Smooth muscle cell (in vitro differentiated cells): Measurements from ENCODE around the gene TBX20. TPM values are rescaled to one million over a fixed set of nuclear protein-coding genes. Genes with fewer than 3 reads are reported as not detected.

ENCODE experiments used
- DNase-seq: peaks from one replicate; lab custom pipeline; 2025; ENCODE audit not compliant: unreplicated experiment; lab: John Stamatoyannopoulos, UW
- H2AFZ ChIP-seq: fragments of 200-600 bp; sonication (generic); 2 replicates; pipeline ENCODE4 v1.6.0; 2016; ENCODE audit warnings: antibody characterized with exemption, low read depth, mild to moderate bottlenecking
- H3F3A ChIP-seq: fragments of 200-600 bp; sonication (generic); 2 replicates; pipeline ENCODE4 v1.6.0; 2017; ENCODE audit warnings: antibody characterized with exemption, low read depth
- H3K27ac ChIP-seq: fragments of 200-600 bp; sonication (generic); 2 replicates; pipeline ENCODE4 v1.5.1; 2016; ENCODE audit warnings: low read depth, mild to moderate bottlenecking
- H3K27me3 ChIP-seq: fragments of 200-600 bp; sonication (generic); 2 replicates; pipeline ENCODE4 v1.6.1; 2016; ENCODE audit warnings: low read depth, mild to moderate bottlenecking
- H3K36me3 ChIP-seq: fragments of 200-600 bp; sonication (generic); 2 replicates; pipeline ENCODE4 v1.5.1; 2016; ENCODE audit warnings: low read depth
- H3K4me1 ChIP-seq: fragments of 200-600 bp; sonication (generic); 2 replicates; pipeline ENCODE4 v1.5.1; 2016; ENCODE audit warnings: low read depth
- H3K4me2 ChIP-seq: fragments of 200-600 bp; sonication (generic); 2 replicates; pipeline ENCODE4 v1.6.0; 2016; ENCODE audit warnings: mild to moderate bottlenecking
- H3K4me3 ChIP-seq: fragments of 200-600 bp; sonication (generic); 2 replicates; pipeline ENCODE4 v1.5.1; 2016; ENCODE audit warnings: mild to moderate bottlenecking
- H3K79me2 ChIP-seq: fragments of 200-600 bp; sonication (generic); 2 replicates; pipeline ENCODE4 v1.6.0; 2016; ENCODE audit warnings: low read depth, mild to moderate bottlenecking
- H3K9ac ChIP-seq: fragments of 200-600 bp; sonication (generic); 2 replicates; pipeline ENCODE4 v1.6.0; 2016; ENCODE audit warnings: low read depth
- H3K9me3 ChIP-seq: fragments of 200-600 bp; sonication (generic); replicated peaks from 2 replicates; pipeline ENCODE4 v1.5.1; 2016; ENCODE audit warnings: low read depth
- H4K20me1 ChIP-seq: fragments of 200-600 bp; sonication (generic); 2 replicates; pipeline ENCODE4 v1.6.0; 2016; ENCODE audit warnings: low read depth
- WGBS: methylation state at CpG from one replicate; pipeline ENCODE4 v1.1.7; 2016; ENCODE audit warnings: low lambda C conversion rate; 5-methylcytosine and 5-hydroxymethylcytosine counted together
- polyA plus RNA-seq: library from polyadenylated mRNA; unstranded; fragments of >200 nt; fragmentation: Nextera tagmentation; extraction: Ambion mirVana; gene quantifications from 2 replicates; pipeline ENCODE4 v1.2.1, GENCODE V29; 2016
- total RNA-seq: library from RNA; depleted of rRNA; stranded (reverse); fragments of >200 nt; gene quantifications from 2 replicates; pipeline ENCODE4 v1.2.3, GENCODE V29; 2014
- TF ChIP-seq, protein P1 (sequence below): fragments of 200-600 bp; sonication (generic); IDR thresholded peaks from 2 replicates; pipeline ENCODE4 v1.5.1; 2017; ENCODE audit warnings: borderline replicate concordance, mild to moderate bottlenecking, antibody characterized with exemption; ENCODE audit not compliant: insufficient read depth, poor library complexity, severe bottlenecking

TBX20 gene
- total and polyA plus RNA-seq, 2 experiments from 2014 or later: 4.3 to 58.4 TPM

DNA sequence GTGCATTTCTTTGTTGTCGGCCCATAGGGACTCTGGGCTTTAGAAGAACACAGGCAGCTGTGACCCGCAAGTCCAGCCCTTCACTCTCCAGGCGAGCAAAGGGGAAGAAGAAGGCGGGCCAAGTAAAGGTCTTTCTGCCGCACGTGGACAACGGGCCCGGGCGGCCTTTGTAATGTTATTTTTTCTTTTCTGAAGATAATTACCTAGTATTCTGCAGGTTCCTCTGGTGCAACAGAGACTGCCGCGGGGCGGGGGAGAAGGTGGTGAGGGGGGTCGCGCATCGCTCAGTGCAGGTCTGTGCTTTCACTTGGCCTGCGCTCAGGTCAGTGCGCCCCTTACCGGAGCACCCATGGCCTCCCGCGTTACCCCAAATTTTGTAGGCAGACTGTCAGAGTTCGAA lies 7.1 kb upstream of the TBX20 start:
- peak overlapping the region; percentile 42 for H3K4me3 ChIP-seq
- no peak overlapping the region for H3K9ac ChIP-seq
- peak overlapping the region; percentile 83 for H2AFZ ChIP-seq
- H3K79me2 ChIP-seq: peaks cover 42% of the 10 kb centered on the region
- H4K20me1 ChIP-seq: no peaks in the 10 kb centered on the region
- no peaks in the 10 kb centered on the region for H3K9me3 ChIP-seq
- H3K27me3 ChIP-seq: peaks cover 14% of the 10 kb centered on the region
- WGBS: 4% methylated on average over 21 of the region's 21 CpGs
- H3F3A ChIP-seq: peaks cover 5% of the 10 kb centered on the region
- no peak for DNase-seq
- peak overlapping the region; percentile 86 for H3K4me2 ChIP-seq
- H3K4me1 ChIP-seq: peaks cover 7% of the 10 kb centered on the region
- TF ChIP-seq, protein P1, sequence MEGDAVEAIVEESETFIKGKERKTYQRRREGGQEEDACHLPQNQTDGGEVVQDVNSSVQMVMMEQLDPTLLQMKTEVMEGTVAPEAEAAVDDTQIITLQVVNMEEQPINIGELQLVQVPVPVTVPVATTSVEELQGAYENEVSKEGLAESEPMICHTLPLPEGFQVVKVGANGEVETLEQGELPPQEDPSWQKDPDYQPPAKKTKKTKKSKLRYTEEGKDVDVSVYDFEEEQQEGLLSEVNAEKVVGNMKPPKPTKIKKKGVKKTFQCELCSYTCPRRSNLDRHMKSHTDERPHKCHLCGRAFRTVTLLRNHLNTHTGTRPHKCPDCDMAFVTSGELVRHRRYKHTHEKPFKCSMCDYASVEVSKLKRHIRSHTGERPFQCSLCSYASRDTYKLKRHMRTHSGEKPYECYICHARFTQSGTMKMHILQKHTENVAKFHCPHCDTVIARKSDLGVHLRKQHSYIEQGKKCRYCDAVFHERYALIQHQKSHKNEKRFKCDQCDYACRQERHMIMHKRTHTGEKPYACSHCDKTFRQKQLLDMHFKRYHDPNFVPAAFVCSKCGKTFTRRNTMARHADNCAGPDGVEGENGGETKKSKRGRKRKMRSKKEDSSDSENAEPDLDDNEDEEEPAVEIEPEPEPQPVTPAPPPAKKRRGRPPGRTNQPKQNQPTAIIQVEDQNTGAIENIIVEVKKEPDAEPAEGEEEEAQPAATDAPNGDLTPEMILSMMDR: no peak
- peak overlapping the region; percentile 95 for H3K27ac ChIP-seq
- no peaks in the 10 kb centered on the region for H3K36me3 ChIP-seq

GRCh38 chr7:35260246-35260645 lies 6.3 kb upstream of the TBX20 start:
- Histone ChIP-seq H3K9me3 (no peaks in the 10 kb centered on the region), H4K20me1 (no peaks in the 10 kb centered on the region), H3K4me2 (peak overlapping the region; percentile 86), H3K9ac (peak overlapping the region; percentile 81), H2AFZ (peak overlapping the region; percentile 83), H3K4me1 (peaks cover 7% of the 10 kb centered on the region), H3F3A (peaks cover 5% of the 10 kb centered on the region), H3K27me3 (peaks cover 19% of the 10 kb centered on the region), H3K36me3 (no peaks in the 10 kb centered on the region), H3K4me3 (peak overlapping the region; percentile 74), H3K79me2 (peaks cover 50% of the 10 kb centered on the region), H3K27ac (peak overlapping the region; percentile 95)
- 12% methylated on average over 7 of the region's 7 CpGs for WGBS
- DNase-seq: no peak
- TF ChIP-seq, protein P1: no peak

DNA sequence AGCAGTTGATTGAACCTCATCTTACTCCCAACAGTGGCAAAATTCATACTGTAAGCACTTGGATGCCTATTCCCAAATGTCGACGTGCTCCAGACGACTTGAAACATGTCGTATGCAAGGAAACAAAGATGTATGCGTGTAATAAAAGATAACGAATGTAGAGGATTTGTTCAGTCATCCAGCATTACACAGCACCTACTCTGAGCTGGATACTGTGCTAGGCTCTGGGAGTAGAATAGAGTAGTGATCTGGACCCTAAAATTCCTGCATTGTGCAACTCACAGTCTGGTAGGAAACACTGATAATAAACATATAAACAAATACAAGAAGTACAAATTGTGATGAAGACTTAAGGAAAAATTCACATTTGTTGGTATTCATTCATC lies 5.6 kb upstream of the TBX20 start:
- Histone ChIP-seq H3K4me3 (peak overlapping the region; percentile 74), H3K4me1 (peaks cover 7% of the 10 kb centered on the region), H3K27ac (peak overlapping the region; percentile 95), H3K79me2 (peaks cover 57% of the 10 kb centered on the region), H3K36me3 (no peaks in the 10 kb centered on the region), H3K27me3 (peaks cover 19% of the 10 kb centered on the region), H4K20me1 (no peaks in the 10 kb centered on the region), H3K9me3 (no peaks in the 10 kb centered on the region), H3K4me2 (peak overlapping the region; percentile 86), H3F3A (peaks cover 6% of the 10 kb centered on the region), H2AFZ (peak overlapping the region; percentile 83), H3K9ac (peak overlapping the region; percentile 81)
- TF ChIP-seq, protein P1: no peak
- 5% methylated on average over 6 of the region's 6 CpGs for WGBS
- DNase-seq: no peak

DNA sequence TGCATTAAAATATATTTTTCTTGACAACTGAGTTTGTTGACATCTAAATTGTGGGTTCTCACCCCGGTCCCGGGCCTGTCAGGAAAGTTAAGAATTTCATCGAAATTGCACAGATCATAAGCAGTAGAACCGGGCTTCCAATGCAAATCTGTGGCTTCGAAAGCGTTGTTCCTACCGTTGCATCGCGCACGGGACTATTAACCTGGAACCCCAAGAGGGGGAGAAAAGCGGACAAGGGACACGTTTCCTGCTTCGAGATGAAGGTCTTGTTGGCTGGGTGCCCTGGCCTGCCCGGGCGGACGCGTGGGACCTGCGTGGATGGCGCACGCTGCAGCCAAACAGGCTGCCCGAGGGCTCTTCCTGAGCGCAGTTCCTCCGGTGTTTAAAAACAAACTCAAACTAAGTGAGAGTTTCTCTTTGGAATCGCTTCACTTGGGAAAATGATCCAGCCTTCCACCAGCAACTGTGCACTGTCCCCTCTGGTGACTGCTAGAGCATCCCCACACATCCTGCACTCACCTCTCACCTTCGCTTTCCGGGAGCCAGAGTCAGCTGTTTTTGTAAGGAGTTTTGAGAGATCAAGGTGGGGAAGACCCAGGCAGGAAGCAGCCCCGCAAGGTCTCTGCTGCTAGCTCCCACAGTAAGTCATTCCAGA lies 5.1 kb upstream of the TBX20 start:
- Histone ChIP-seq H3K9me3 (no peaks in the 10 kb centered on the region), H4K20me1 (no peaks in the 10 kb centered on the region), H3K4me1 (peaks cover 7% of the 10 kb centered on the region), H3K4me3 (peak overlapping the region; percentile 74), H2AFZ (peak overlapping the region; percentile 83), H3K79me2 (peaks cover 60% of the 10 kb centered on the region), H3K9ac (peak overlapping the region; percentile 81), H3K36me3 (no peaks in the 10 kb centered on the region), H3K4me2 (peak overlapping the region; percentile 86), H3F3A (peaks cover 10% of the 10 kb centered on the region), H3K27me3 (peaks cover 19% of the 10 kb centered on the region), H3K27ac (peak overlapping the region; percentile 95)
- TF ChIP-seq, protein P1: no peak
- 13% methylated on average over 27 of the region's 27 CpGs for WGBS
- no peak for DNase-seq
